SW480 (cell line): ENCODE measurements around the gene ENG.
A peak's percentile ranks its signal among the peaks of the same experiment; 100 is the strongest.
"Not testable (repeated sequence)": the region's sequence is repeated elsewhere in the genome, so short reads cannot be mapped to it uniquely, and the experiment has no call there.

ENCODE experiments used
- DNase-seq: peaks from one replicate; pipeline ENCODE4 v3.0.0-alpha.2; 2016; ENCODE audit warnings: low spot score

ENG gene

GRCh38 chr9:127878652-127879390, 24.4 kb upstream of the ENG start:
- DNase-seq, result no peak

- DNase-seq, result peak; percentile 29
Observed at GRCh38 chr9:127878001-127878651, 23.7 kb upstream of the ENG start.

GRCh38 chr9:127877566-127877998, 23.1 kb upstream of the ENG start, which contains the start of gene AK1:
Gene AK1, minus strand, starts transcription at chr9:127877675. Its CDS starts 3,058 bp downstream, at chr9:127874617.
- peak; percentile 50 for DNase-seq

GRCh38 chr9:127876764-127877562, 22.5 kb upstream of the ENG start:
- DNase-seq, result no peak

GRCh38 chr9:127876026-127876763, 21.7 kb upstream of the ENG start:
- DNase-seq, result no peak

- no peak for DNase-seq
Observed at GRCh38 chr9:127875306-127875966, 21.0 kb upstream of the ENG start.

GRCh38 chr9:127874301-127875221, 20.1 kb upstream of the ENG start:
- DNase-seq, result no peak

GRCh38 chr9:127873886-127874285, 19.4 kb upstream of the ENG start:
- DNase-seq, result no peak

GRCh38 chr9:127873223-127873691, 18.8 kb upstream of the ENG start:
- DNase-seq, result no peak

- no peak for DNase-seq
Observed at GRCh38 chr9:127872369-127873222, 18.1 kb upstream of the ENG start.

GRCh38 chr9:127871531-127871930, 17.1 kb upstream of the ENG start:
- no peak for DNase-seq

GRCh38 chr9:127870887-127871286, 16.4 kb upstream of the ENG start:
- DNase-seq, result no peak

- DNase-seq, result not testable (repeated sequence)
Observed at GRCh38 chr9:127870153-127870491, 15.7 kb upstream of the ENG start.

GRCh38 chr9:127869310-127870152, 15.1 kb upstream of the ENG start:
- peak; percentile 74 for DNase-seq

GRCh38 chr9:127868278-127868902, 13.9 kb upstream of the ENG start:
- no peak for DNase-seq

- DNase-seq, result no peak
Observed at GRCh38 chr9:127867356-127868277, 13.2 kb upstream of the ENG start.

GRCh38 chr9:127866535-127866934, 12.1 kb upstream of the ENG start:
- no peak for DNase-seq
